GM18907 (cell line): ENCODE results near the gene CLCN3.
"Not testable (repeated sequence)": the region's sequence is repeated elsewhere in the genome, so short reads cannot be mapped to it uniquely, and the experiment has no call there.

Experiments used
- ATAC-seq: cut with Tn5 transposase; IDR thresholded peaks from one replicate; pipeline ENCODE4 v1.9.1; 2021; ENCODE audit warnings: mild to moderate bottlenecking, moderate library complexity; ENCODE audit not compliant: unreplicated experiment

The CLCN3 gene

GRCh38 chr4:169619958-169620879, at the start of gene CLCN3:
Gene CLCN3, plus strand, starts transcription at chr4:169620578. Its CDS starts 15,351 bp downstream, at chr4:169635929.
- ATAC-seq: peak; percentile 93

- ATAC-seq: not testable (repeated sequence)
Observed at GRCh38 chr4:169571012-169571411, 49.4 kb upstream of the CLCN3 start.

DNA sequence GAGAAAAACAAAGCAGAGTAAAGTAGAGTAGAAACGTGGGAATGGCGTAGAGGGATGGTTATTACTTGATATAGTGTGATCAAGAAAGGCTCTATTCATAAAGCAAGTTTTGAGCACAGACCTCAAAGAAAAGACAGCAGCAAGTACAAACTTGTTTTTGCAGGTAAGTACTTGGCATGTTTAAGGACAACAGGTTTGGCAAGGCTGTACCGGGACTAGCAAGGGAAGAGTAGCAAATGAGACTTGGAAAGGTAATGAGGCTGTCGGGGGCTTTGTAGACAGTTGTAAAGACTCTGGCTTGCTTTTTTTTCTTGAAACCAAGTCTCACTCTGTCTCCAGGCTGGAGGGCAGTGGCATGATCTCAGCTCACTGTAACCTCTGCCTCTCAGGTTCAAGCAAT, 48.9 kb upstream of the CLCN3 start:
- ATAC-seq: no peak

- no peak for ATAC-seq
Observed at GRCh38 chr4:169573889-169574288, 46.5 kb upstream of the CLCN3 start.

DNA sequence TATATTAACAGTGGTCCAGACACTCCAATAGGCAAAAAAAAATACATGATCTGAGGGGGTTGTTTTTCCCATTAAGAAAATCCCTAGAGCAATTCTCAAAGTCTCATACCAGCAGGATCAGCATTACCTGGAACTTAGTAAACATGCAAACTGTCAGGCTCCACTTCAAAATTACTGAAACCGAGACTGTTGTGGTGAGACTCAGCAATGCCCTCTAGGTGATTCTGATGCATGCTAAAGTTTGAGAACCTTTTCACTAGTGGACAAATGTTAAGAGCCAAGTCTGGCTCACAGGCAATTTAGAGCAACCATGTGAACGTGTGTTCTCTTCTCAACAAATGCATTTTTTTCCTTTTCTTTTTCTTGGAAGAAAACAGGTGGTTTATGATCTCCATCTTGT, 38.2 kb upstream of the CLCN3 start:
- peak; percentile 92 for ATAC-seq

DNA sequence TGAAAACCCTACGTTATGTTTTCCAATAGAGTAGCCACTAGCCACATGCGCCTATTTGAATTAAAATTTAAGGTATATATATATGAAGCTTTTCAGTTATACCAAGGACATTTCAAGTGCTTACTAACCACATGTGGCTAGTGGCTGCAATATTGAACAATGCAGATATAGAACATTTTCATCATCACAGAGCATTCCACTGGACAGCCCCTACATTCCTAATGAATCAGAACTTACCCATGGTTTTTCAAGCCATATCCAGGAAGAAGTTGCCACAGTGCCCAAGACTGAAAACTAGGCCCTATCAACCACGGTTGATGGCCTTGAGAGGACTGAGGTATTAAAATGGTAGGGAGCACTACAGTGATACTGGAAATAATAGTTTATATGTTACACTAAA, 37.7 kb upstream of the CLCN3 start:
- ATAC-seq: no peak

- ATAC-seq: no peak
Observed at GRCh38 chr4:169583563-169583962, 36.8 kb upstream of the CLCN3 start.

- no peak for ATAC-seq
Observed at GRCh38 chr4:169593050-169593560, 27.3 kb upstream of the CLCN3 start.

- no peak for ATAC-seq
Observed at GRCh38 chr4:169594560-169595195, 25.7 kb upstream of the CLCN3 start.

DNA sequence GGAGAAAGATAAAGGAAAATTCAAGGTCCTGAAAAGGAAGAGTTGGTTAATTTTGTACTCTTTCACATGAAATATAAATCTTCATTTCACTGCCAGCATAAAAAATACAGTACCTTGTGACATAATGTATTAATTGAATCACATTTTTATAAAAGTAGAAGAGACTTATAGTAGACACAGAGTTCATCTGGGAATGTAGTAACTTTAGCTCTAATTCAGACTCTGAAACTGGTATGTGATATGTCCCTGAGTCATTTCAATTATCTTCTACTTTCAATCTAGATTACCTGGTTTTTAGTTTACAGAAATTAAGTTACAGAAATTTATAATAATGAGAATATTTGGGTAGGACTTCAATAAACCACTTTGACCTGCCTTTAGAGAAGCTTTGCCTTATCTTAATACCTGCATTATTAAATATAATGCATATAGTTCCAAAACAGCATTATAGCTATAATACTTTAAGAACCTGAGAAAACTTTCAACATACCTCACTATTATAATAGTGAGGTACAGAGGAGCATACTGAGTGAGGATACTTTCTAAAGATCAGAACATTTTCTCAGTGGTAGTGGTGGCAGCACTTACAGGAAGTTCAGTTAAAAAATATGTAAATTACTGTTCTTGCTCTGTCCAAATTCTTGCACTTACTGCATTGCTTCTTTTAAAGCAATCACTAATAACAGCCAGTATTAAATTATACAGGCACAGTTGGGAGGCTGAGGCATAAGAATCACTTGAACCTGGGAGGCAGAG, 19.2 kb upstream of the CLCN3 start:
- ATAC-seq: peak; percentile 55

DNA sequence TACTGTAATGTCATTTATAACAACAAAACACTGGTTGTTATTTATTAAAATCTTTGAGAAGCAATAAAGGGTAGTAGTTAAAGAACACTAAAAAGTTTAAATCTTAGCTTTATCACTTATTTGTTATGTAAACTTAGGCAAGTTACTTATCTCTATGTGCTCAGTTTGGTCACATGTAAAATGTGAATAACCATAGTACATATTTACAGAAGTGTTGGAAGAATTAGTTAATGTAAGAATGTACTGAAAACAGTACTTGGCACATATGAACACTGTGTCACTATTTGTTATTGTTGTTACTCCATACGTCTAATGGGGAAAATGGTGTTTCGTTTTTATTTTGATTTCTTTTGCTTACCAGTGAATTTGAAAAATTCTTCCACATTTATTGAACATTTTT, 17.1 kb upstream of the CLCN3 start:
- no peak for ATAC-seq

GRCh38 chr4:169604131-169604900, 16.1 kb upstream of the CLCN3 start:
- ATAC-seq: peak; percentile 87

DNA sequence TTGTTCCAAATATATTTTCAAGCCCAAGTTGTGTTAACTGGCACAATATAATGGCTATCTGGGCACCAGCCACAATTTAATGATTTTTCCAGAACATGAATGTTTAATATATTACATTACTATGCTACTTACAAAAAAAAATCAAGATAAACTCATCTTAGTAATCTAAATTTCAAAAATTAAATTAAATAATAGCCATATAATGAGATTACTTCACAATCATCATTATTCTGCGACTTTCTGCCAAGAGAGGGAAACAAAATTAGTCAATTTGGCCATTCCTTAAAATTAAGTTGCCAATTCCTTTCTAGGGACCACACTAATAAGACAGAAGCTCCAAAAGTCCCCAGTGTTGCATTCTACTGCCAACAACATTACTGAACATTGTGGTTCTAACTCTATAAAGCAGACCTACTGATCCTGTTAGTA, 15.5 kb upstream of the CLCN3 start:
- ATAC-seq: no peak

GRCh38 chr4:169611157-169611556, 9.2 kb upstream of the CLCN3 start:
- ATAC-seq: no peak

GRCh38 chr4:169611991-169612870, 8.1 kb upstream of the CLCN3 start, which contains the start of gene NEK1:
Gene NEK1, minus strand, starts transcription at chr4:169612583. Its CDS starts 9,953 bp downstream, at chr4:169602630.
- peak; percentile 96 for ATAC-seq

- ATAC-seq: peak; percentile 51
Observed at GRCh38 chr4:169612871-169613859, 7.2 kb upstream of the CLCN3 start.

GRCh38 chr4:169615467-169616106, 4.8 kb upstream of the CLCN3 start:
- ATAC-seq: no peak

GRCh38 chr4:169616846-169617245, 3.5 kb upstream of the CLCN3 start:
- no peak for ATAC-seq
